ENCODE measurements around the gene OTUD7B. TPM values are rescaled to one million over a fixed set of nuclear protein-coding genes. Genes with fewer than 3 reads are reported as not detected.

OTUD7B gene
- total RNA-seq, 1 donor from 2014 or later: 7.1 TPM

- intact Hi-C loops (cut with DNase I): loop anchor here (1.0 kb wide), 2 partner anchors 10 to 28 kb away; partner anchors contain the start of genes BOLA1 and SV2A
- peak overlapping the region; percentile 97 to 100 for H3K27ac ChIP-seq
- no peak for TF ChIP-seq CTCF (IDR thresholded peaks at IDR 0.05)
- H3K4me1 ChIP-seq: peaks cover 7 to 12% of the 10 kb centered on the region in 2 donors
- no peaks in the 10 kb centered on the region for H3K27me3 ChIP-seq
- H3K36me3 ChIP-seq: no peaks in the 10 kb centered on the region
- H3K4me3 ChIP-seq: peak overlapping the region; percentile 77 to 81
- DNase-seq (ENCODE audit: low spot score in 2 of 2): peak in 1 of 2 donors; percentile 79
- H3K9me3 ChIP-seq: no peaks in the 10 kb centered on the region
These were observed 121.6 kb downstream of the OTUD7B start for GRCh38 chr1:149888999-149889289.

GRCh38 chr1:149888247-149888998, 122.1 kb downstream of the OTUD7B start:
- peak; percentile 34 to 93 for DNase-seq (ENCODE audit: low spot score in 2 of 2)
- no peaks in the 10 kb centered on the region for H3K36me3 ChIP-seq
- H3K4me3 ChIP-seq: peak overlapping the region; percentile 77 to 81
- TF ChIP-seq CTCF (IDR thresholded peaks at IDR 0.05): peak; percentile 45 to 61 (median 61)
- peaks cover 7 to 17% of the 10 kb centered on the region in 2 donors for H3K4me1 ChIP-seq
- intact Hi-C loops (cut with DNase I): loop anchor here (1.0 kb wide), 2 partner anchors 11 to 29 kb away; partner anchors contain the start of genes BOLA1 and SV2A
- H3K9me3 ChIP-seq: no peaks in the 10 kb centered on the region
- H3K27ac ChIP-seq: peak overlapping the region; percentile 97 to 100
- H3K27me3 ChIP-seq: no peaks in the 10 kb centered on the region

Other genes with a start within 250 kb of the OTUD7B start
- gene FCGR1A, start 228.0 kb downstream of the OTUD7B start, total RNA-seq: 28.0 TPM
- gene BOLA1, start 111.2 kb downstream of the OTUD7B start, total RNA-seq: 36.7 TPM
- 5.9 TPM for gene SV2A, start 92.9 kb downstream of the OTUD7B start, total RNA-seq
- 87.3 TPM for gene SF3B4, start 82.9 kb downstream of the OTUD7B start, total RNA-seq
- gene MTMR11, start 73.8 kb downstream of the OTUD7B start, total RNA-seq: 39.8 TPM
- gene VPS45, start 57.0 kb upstream of the OTUD7B start, total RNA-seq: 11.3 TPM
- gene PLEKHO1, start 139.2 kb upstream of the OTUD7B start, total RNA-seq: 88.9 TPM
- 8.9 TPM for gene ANP32E, start 225.4 kb upstream of the OTUD7B start, total RNA-seq
- not detected for gene CA14, start 247.0 kb upstream of the OTUD7B start, total RNA-seq